ENCODE data around the gene EVI5.

DNA sequence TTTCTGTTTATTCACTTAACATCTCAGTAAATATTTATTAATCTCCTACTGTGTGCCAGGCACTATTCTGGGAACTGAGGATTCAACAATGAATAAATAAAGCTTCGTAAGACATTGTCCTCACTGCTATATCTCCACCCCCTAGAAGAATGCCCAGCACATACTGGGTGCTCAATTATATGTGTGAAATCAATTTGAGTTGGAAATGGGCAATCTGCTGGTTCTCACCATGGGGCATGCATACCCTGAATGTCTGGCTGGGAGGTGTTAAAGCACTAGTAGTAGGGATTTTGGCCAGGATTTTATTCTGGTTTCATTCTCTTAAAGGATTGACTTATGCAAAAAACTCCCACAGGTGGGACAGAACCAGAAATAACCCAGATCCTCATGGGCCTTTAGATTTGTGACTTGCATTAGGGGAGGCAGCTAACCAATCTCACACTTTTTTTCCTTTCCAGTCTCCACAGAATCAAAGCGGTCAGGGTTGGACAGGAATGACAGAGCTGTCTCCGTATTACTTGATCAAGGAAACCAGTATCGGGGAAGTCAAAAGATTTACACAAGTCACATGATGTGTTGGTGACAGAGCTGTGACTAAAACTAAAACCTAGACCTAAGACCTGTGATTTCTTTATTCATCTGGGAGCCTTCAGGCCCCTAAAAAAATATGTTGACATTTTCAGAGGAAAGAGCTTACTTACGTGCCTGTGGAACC is 311.0 kb downstream of the EVI5 start:
- TF ChIP-seq, protein P1, sequence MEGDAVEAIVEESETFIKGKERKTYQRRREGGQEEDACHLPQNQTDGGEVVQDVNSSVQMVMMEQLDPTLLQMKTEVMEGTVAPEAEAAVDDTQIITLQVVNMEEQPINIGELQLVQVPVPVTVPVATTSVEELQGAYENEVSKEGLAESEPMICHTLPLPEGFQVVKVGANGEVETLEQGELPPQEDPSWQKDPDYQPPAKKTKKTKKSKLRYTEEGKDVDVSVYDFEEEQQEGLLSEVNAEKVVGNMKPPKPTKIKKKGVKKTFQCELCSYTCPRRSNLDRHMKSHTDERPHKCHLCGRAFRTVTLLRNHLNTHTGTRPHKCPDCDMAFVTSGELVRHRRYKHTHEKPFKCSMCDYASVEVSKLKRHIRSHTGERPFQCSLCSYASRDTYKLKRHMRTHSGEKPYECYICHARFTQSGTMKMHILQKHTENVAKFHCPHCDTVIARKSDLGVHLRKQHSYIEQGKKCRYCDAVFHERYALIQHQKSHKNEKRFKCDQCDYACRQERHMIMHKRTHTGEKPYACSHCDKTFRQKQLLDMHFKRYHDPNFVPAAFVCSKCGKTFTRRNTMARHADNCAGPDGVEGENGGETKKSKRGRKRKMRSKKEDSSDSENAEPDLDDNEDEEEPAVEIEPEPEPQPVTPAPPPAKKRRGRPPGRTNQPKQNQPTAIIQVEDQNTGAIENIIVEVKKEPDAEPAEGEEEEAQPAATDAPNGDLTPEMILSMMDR (IDR thresholded peaks at IDR 0.05; ENCODE audit: low read depth, low read length): no peak
- TF ChIP-seq EZH2phosphoT487 (IDR thresholded peaks at IDR 0.05; ENCODE audit: low read depth): no peak

Measured in OCI-LY3 (cell line).